Sigmoid colon (tissue), 4 donors: ENCODE data around the gene SNX24.

Experiments
- CTCF ChIP-seq, 4 experiments: fragments of 450-650 bp in 3 of 4; fragments of 200-600 bp in 1 of 4; IDR thresholded peaks; one replicate each; pipeline ENCODE4 v1.5.1; 2016 to 2019; ENCODE audit warnings: antibody characterized with exemption in 4 of 4, mild to moderate bottlenecking in 3 of 4, moderate library complexity in 2 of 4
- EP300 ChIP-seq, 4 donors: sonication (generic); formaldehyde crosslinking; IDR thresholded peaks; one replicate each; pipeline ENCODE4 v1.6.1; 2017; ENCODE audit warnings: antibody characterized with exemption in 4 of 4
- POLR2A ChIP-seq, 2 donors: fragments of 450-650 bp; IDR thresholded peaks; one replicate each; pipeline ENCODE4 v1.6.1; 2016; ENCODE audit warnings: antibody characterized with exemption in 2 of 2, mild to moderate bottlenecking in 2 of 2, moderate library complexity in 2 of 2
- POLR2AphosphoS5 ChIP-seq, 4 donors: sonication (generic); formaldehyde crosslinking; IDR thresholded peaks; one replicate each; pipeline ENCODE4 v1.6.1; 2017; ENCODE audit warnings: antibody characterized with exemption in 4 of 4

DNA sequence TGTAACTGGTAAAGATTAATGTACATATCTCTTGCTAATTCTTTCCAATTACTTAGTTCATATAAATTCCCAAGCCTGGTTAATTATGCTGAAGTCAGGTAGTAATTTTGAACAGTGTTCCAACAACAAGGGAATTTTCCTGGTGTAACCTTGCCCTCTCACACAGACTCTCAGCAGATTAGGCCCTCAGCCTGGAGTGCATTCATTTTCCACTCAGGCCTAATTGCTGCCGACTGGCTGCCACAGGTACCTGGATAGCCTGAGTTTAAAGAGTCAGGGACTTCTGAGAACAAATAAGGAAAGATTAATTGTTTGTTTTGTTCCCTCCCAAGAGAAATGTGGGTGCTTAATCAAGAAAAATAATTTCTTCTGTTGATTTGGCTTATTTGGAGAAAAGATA, 119.7 kb downstream of the SNX24 start:
- no peak for TF ChIP-seq CTCF (IDR thresholded peaks at IDR 0.05)
- TF ChIP-seq POLR2AphosphoS5 (IDR thresholded peaks at IDR 0.05), result no peak
- TF ChIP-seq POLR2A (IDR thresholded peaks at IDR 0.05), result no peak
- TF ChIP-seq EP300 (IDR thresholded peaks at IDR 0.05), result no peak
